Common myeloid progenitor, CD34-positive (primary cell): ENCODE measurements around the gene LRRC4C.

Experiments used
- CTCF ChIA-PET: fragments of 350-600 bp; sonication (Branson Sonifier 250); formaldehyde crosslinking; loops from one replicate; lab custom pipeline; 2021; ENCODE audit warnings: antibody characterized with exemption; lab: Charles Lee
- POLR2A ChIA-PET: fragments of 350-600 bp; sonication (Branson Sonifier 250); formaldehyde crosslinking; loops from one replicate; lab custom pipeline; 2021; ENCODE audit warnings: antibody characterized with exemption; lab: Charles Lee
- DNase-seq, 3 donors: peaks; one replicate each; pipeline versions ENCODE4 v3.0.0 to v3.0.0-alpha.2; 2013
- H3K27ac ChIP-seq, 2 experiments: 1 replicate in 1 of 2; 2 replicates in 1 of 2; pipeline ENCODE4 v1.7.0; 2013; ENCODE audit warnings: inconsistent platforms in 2 of 2, low read length in 2 of 2, mild to moderate bottlenecking in 2 of 2, low read depth in 1 of 2, moderate library complexity in 1 of 2; ENCODE audit not compliant: severe bottlenecking in 2 of 2, insufficient read depth in 1 of 2, poor library complexity in 1 of 2
- H3K27me3 ChIP-seq, 5 experiments: replicated peaks in 2 of 5; 1 replicate in 3 of 5; 2 replicates in 2 of 5; pipeline versions ENCODE4 v1.6.1 to v1.7.0; 2013; ENCODE audit warnings: low read length in 4 of 5, mild to moderate bottlenecking in 2 of 5, moderate library complexity in 2 of 5, inconsistent platforms in 1 of 5; ENCODE audit not compliant: insufficient read depth in 5 of 5, control insufficient read depth in 4 of 5
- H3K36me3 ChIP-seq, 4 experiments: 1 replicate in 2 of 4; 2 replicates in 2 of 4; pipeline versions ENCODE4 v1.6.1 to v1.7.0; 2013; ENCODE audit warnings: low read length in 3 of 4, control low read depth in 1 of 4, mild to moderate bottlenecking in 1 of 4; ENCODE audit not compliant: control insufficient read depth in 4 of 4, insufficient read depth in 4 of 4
- H3K4me1 ChIP-seq, 4 experiments: 1 replicate in 3 of 4; 2 replicates in 1 of 4; pipeline versions ENCODE4 v1.6.1 to v1.7.1; 2013; ENCODE audit warnings: low read length in 3 of 4, mild to moderate bottlenecking in 3 of 4, control low read depth in 1 of 4, inconsistent platforms in 1 of 4, moderate library complexity in 1 of 4; ENCODE audit not compliant: control insufficient read depth in 4 of 4, insufficient read depth in 4 of 4; ENCODE audit errors: control extremely low read depth in 1 of 4
- H3K4me3 ChIP-seq, 7 experiments: 1 replicate in 4 of 7; 2 replicates in 3 of 7; pipeline versions ENCODE4 v1.5.1 to v1.7.0; 2013; ENCODE audit warnings: mild to moderate bottlenecking in 7 of 7, low read length in 6 of 7, moderate library complexity in 6 of 7, inconsistent platforms in 2 of 7, low read depth in 2 of 7, control low read depth in 1 of 7; ENCODE audit not compliant: insufficient read depth in 4 of 7, control insufficient read depth in 1 of 7; ENCODE audit errors: extremely low read depth in 1 of 7
- H3K9me3 ChIP-seq, 5 experiments: 1 replicate in 4 of 5; 2 replicates in 1 of 5; pipeline versions ENCODE4 v1.6.1 to v1.7.1; 2013; ENCODE audit warnings: low read length in 4 of 5, mild to moderate bottlenecking in 2 of 5, inconsistent platforms in 1 of 5, low read depth in 1 of 5, moderate library complexity in 1 of 5; ENCODE audit not compliant: control insufficient read depth in 4 of 5, insufficient read depth in 2 of 5; ENCODE audit errors: control extremely low read depth in 1 of 5
- WGBS: methylation state at CpG from one replicate; pipeline ENCODE4 v1.1.5; 2013; ENCODE audit not compliant: insufficient coverage; 5-methylcytosine and 5-hydroxymethylcytosine counted together

Gene LRRC4C

DNA sequence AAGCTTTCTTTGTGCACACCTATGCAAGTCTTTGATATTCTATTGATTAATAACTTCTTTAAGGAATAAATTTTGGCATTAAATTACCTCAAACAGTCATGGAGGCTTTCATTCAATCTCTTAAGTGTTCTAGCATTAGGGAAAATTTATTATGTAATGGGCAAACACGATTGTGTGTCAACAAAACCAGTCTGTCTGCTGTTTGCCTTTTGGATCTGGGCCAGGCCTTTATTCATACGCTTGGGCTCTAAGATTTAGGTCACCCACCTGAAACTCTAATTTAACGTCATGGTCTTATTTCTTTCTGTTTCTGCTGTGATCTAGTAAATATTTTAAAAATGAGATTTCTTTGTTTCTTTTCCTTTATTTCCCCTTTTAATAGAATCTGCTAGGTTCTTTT is 1270.6 kb downstream of the LRRC4C start:
- ChIA-PET POLR2A (no interaction called here), CTCF (no interaction called here)
- H3K36me3 ChIP-seq: no peaks in the 10 kb centered on the region
- no peaks in the 10 kb centered on the region for H3K4me1 ChIP-seq
- WGBS: no CpG with 5 or more reads among the region's 3 CpGs
- no peak for DNase-seq
- H3K9me3 ChIP-seq: no peaks in the 10 kb centered on the region
- H3K4me3 ChIP-seq: no peak overlapping the region
- no peaks in the 10 kb centered on the region for H3K27me3 ChIP-seq
- no peak overlapping the region for H3K27ac ChIP-seq

- POLR2A ChIA-PET: no interaction called here
- H3K27ac ChIP-seq: no peak overlapping the region
Observed at GRCh38 chr11:40187295-40187694, 1272.2 kb downstream of the LRRC4C start.

GRCh38 chr11:40186437-40187263 is 1272.8 kb downstream of the LRRC4C start:
- Histone ChIP-seq H3K4me3 (no peak overlapping the region), H3K27ac (no peak overlapping the region), H3K36me3 (no peaks in the 10 kb centered on the region), H3K4me1 (no peaks in the 10 kb centered on the region), H3K27me3 (no peaks in the 10 kb centered on the region), H3K9me3 (no peaks in the 10 kb centered on the region)
- peak in 2 of 3 donors; percentile 35 to 37 for DNase-seq
- POLR2A ChIA-PET: no interaction called here
- WGBS: 77% methylated on average over 12 of the region's 13 CpGs
- CTCF ChIA-PET: no interaction called here

More at GRCh38 chr11:40187295-40187694, 1272.2 kb downstream of the LRRC4C start:
- Histone ChIP-seq H3K36me3 (no peaks in the 10 kb centered on the region), H3K9me3 (no peaks in the 10 kb centered on the region), H3K4me1 (no peaks in the 10 kb centered on the region), H3K4me3 (no peak overlapping the region), H3K27me3 (no peaks in the 10 kb centered on the region)
- no peak for DNase-seq
- CTCF ChIA-PET: no interaction called here
- 64% methylated on average over 3 of the region's 4 CpGs for WGBS

- ChIA-PET POLR2A (no interaction called here), CTCF (no interaction called here)
- no peaks in the 10 kb centered on the region for H3K9me3 ChIP-seq
- H3K4me3 ChIP-seq: no peak overlapping the region
- DNase-seq: no peak
- peaks cover 0 to 2% (median 0%) of the 10 kb centered on the region in 5 experiments for H3K27me3 ChIP-seq
- H3K4me1 ChIP-seq: no peaks in the 10 kb centered on the region
- no peak overlapping the region for H3K27ac ChIP-seq
- 90% methylated on average over 3 of the region's 4 CpGs for WGBS
- H3K36me3 ChIP-seq: no peaks in the 10 kb centered on the region
Observed at GRCh38 chr11:40185793-40186192, 1273.7 kb downstream of the LRRC4C start.

GRCh38 chr11:40183073-40184064 is 1276.1 kb downstream of the LRRC4C start:
- Histone ChIP-seq H3K9me3 (no peaks in the 10 kb centered on the region), H3K4me3 (no peak overlapping the region), H3K27ac (no peak overlapping the region), H3K36me3 (no peaks in the 10 kb centered on the region), H3K27me3 (peaks cover 0 to 2% (median 0%) of the 10 kb centered on the region in 5 experiments), H3K4me1 (no peaks in the 10 kb centered on the region)
- WGBS: 83% methylated on average over 3 of the region's 5 CpGs
- CTCF ChIA-PET: interaction anchor here (1.2 kb wide), 1 partner anchor 9 kb away, joined by 3 read pairs; no protein-coding TSS in a partner anchor
- DNase-seq: no peak
- POLR2A ChIA-PET: no interaction called here

- Histone ChIP-seq H3K4me1 (no peaks in the 10 kb centered on the region), H3K36me3 (no peaks in the 10 kb centered on the region), H3K27ac (no peak overlapping the region), H3K4me3 (no peak overlapping the region), H3K9me3 (no peaks in the 10 kb centered on the region), H3K27me3 (peaks cover 0 to 2% (median 0%) of the 10 kb centered on the region in 5 experiments)
- no peak for DNase-seq
- CTCF ChIA-PET: no interaction called here
- POLR2A ChIA-PET: no interaction called here
- 94% methylated on average over 2 of the region's 6 CpGs for WGBS
Observed at GRCh38 chr11:40179541-40179940, 1279.9 kb downstream of the LRRC4C start.
